ENCODE data around the gene KIF17. TPM values are rescaled to one million over a fixed set of nuclear protein-coding genes. Genes with fewer than 3 reads are reported as not detected.

The KIF17 gene
- total RNA-seq, 1 donor from 2014 or later = 2.2 TPM

GRCh38 chr1:20763417-20763816, 45.6 kb upstream of the KIF17 start:
- FAIRE-seq = no peak
- no peak overlapping the region for H3K4me2 ChIP-seq (ENCODE audit: low read length)
- no peaks in the 10 kb centered on the region for H3K27me3 ChIP-seq (ENCODE audit: insufficient read depth, low read length)
- H3K79me2 ChIP-seq (ENCODE audit: insufficient read depth, low read length) = peaks cover 3% of the 10 kb centered on the region
- no peak overlapping the region for H3K27ac Mint-ChIP-seq (ENCODE audit: unreplicated experiment)
- H3K36me3 Mint-ChIP-seq (ENCODE audit: low read depth, unreplicated experiment) = peaks cover 18% of the 10 kb centered on the region
- no peak overlapping the region for H2AFZ ChIP-seq (ENCODE audit: low read depth, low read length)
- no peak for TF ChIP-seq CTCF (IDR thresholded peaks at IDR 0.05; ENCODE audit: insufficient read depth, low read depth, low read length)
- no peak for TF ChIP-seq EZH2 (IDR thresholded peaks at IDR 0.05; ENCODE audit: insufficient read depth, low read length)
- H3K4me1 ChIP-seq (ENCODE audit: insufficient read depth, low read length) = no peaks in the 10 kb centered on the region
- H3K4me3 Mint-ChIP-seq (ENCODE audit: unreplicated experiment) = no peak overlapping the region
- no peaks in the 10 kb centered on the region for H3K4me1 Mint-ChIP-seq (ENCODE audit: low read depth, unreplicated experiment)
- H3K9me3 ChIP-seq (ENCODE audit: insufficient read depth, low read depth, low read length) = no peaks in the 10 kb centered on the region
- peaks cover 15% of the 10 kb centered on the region for H4K20me1 ChIP-seq (ENCODE audit: insufficient read depth, low read length)
- H3K9ac ChIP-seq (ENCODE audit: low read length) = no peak overlapping the region
- no peaks in the 10 kb centered on the region for H3K9me3 Mint-ChIP-seq (ENCODE audit: unreplicated experiment)
- no peak for DNase-seq (ENCODE audit: low read depth)
- peaks cover 71% of the 10 kb centered on the region for H3K36me3 ChIP-seq (ENCODE audit: insufficient read depth, low read length)
- no peak overlapping the region for H3K4me3 ChIP-seq (ENCODE audit: insufficient read depth, low read depth, low read length)
- H3K27ac ChIP-seq (ENCODE audit: low read depth, low read length) = no peak overlapping the region
- no peaks in the 10 kb centered on the region for H3K27me3 Mint-ChIP-seq (ENCODE audit: low read depth, unreplicated experiment)

GRCh38 chr1:20760322-20760721, 42.5 kb upstream of the KIF17 start:
- peaks cover 63% of the 10 kb centered on the region for H3K36me3 ChIP-seq (ENCODE audit: insufficient read depth, low read length)
- no peaks in the 10 kb centered on the region for H3K27me3 ChIP-seq (ENCODE audit: insufficient read depth, low read length)
- peaks cover 19% of the 10 kb centered on the region for H4K20me1 ChIP-seq (ENCODE audit: insufficient read depth, low read length)
- no peaks in the 10 kb centered on the region for H3K9me3 ChIP-seq (ENCODE audit: insufficient read depth, low read depth, low read length)
- no peaks in the 10 kb centered on the region for H3K4me1 ChIP-seq (ENCODE audit: insufficient read depth, low read length)
- Mint-ChIP-seq H3K27me3 (ENCODE audit: low read depth, unreplicated experiment) (no peaks in the 10 kb centered on the region), H3K27ac (ENCODE audit: unreplicated experiment) (no peak overlapping the region), H3K4me3 (ENCODE audit: unreplicated experiment) (no peak overlapping the region), H3K9me3 (ENCODE audit: unreplicated experiment) (no peaks in the 10 kb centered on the region), H3K4me1 (ENCODE audit: low read depth, unreplicated experiment) (no peaks in the 10 kb centered on the region), H3K36me3 (ENCODE audit: low read depth, unreplicated experiment) (peaks cover 23% of the 10 kb centered on the region)
- H3K27ac ChIP-seq (ENCODE audit: low read depth, low read length) = no peak overlapping the region
- TF ChIP-seq EZH2 (IDR thresholded peaks at IDR 0.05; ENCODE audit: insufficient read depth, low read length) = no peak
- TF ChIP-seq CTCF (IDR thresholded peaks at IDR 0.05; ENCODE audit: insufficient read depth, low read depth, low read length) = no peak
- no peak overlapping the region for H3K4me2 ChIP-seq (ENCODE audit: low read length)
- H3K4me3 ChIP-seq (ENCODE audit: insufficient read depth, low read depth, low read length) = no peak overlapping the region
- H3K9ac ChIP-seq (ENCODE audit: low read length) = no peak overlapping the region
- FAIRE-seq (no peak), DNase-seq (ENCODE audit: low read depth) (no peak)
- no peak overlapping the region for H2AFZ ChIP-seq (ENCODE audit: low read depth, low read length)
- peaks cover 5% of the 10 kb centered on the region for H3K79me2 ChIP-seq (ENCODE audit: insufficient read depth, low read length)

GRCh38 chr1:20753589-20753988, 35.8 kb upstream of the KIF17 start:
- DNase-seq (ENCODE audit: low read depth) (peak; percentile 65), FAIRE-seq (peak; percentile 71)
- H3K4me3 Mint-ChIP-seq (ENCODE audit: unreplicated experiment) = no peak overlapping the region
- no peaks in the 10 kb centered on the region for H3K4me1 ChIP-seq (ENCODE audit: insufficient read depth, low read length)
- TF ChIP-seq CTCF (IDR thresholded peaks at IDR 0.05; ENCODE audit: insufficient read depth, low read depth, low read length) = no peak
- no peak for TF ChIP-seq EZH2 (IDR thresholded peaks at IDR 0.05; ENCODE audit: insufficient read depth, low read length)
- H3K36me3 Mint-ChIP-seq (ENCODE audit: low read depth, unreplicated experiment) = peaks cover 16% of the 10 kb centered on the region
- no peaks in the 10 kb centered on the region for H3K27me3 ChIP-seq (ENCODE audit: insufficient read depth, low read length)
- H3K4me1 Mint-ChIP-seq (ENCODE audit: low read depth, unreplicated experiment) = peaks cover 7% of the 10 kb centered on the region
- H3K79me2 ChIP-seq (ENCODE audit: insufficient read depth, low read length) = peaks cover 28% of the 10 kb centered on the region
- no peaks in the 10 kb centered on the region for H3K9me3 Mint-ChIP-seq (ENCODE audit: unreplicated experiment)
- no peak overlapping the region for H3K4me2 ChIP-seq (ENCODE audit: low read length)
- H3K9me3 ChIP-seq (ENCODE audit: insufficient read depth, low read depth, low read length) = no peaks in the 10 kb centered on the region
- no peaks in the 10 kb centered on the region for H3K27me3 Mint-ChIP-seq (ENCODE audit: low read depth, unreplicated experiment)
- no peak overlapping the region for H3K4me3 ChIP-seq (ENCODE audit: insufficient read depth, low read depth, low read length)
- H3K36me3 ChIP-seq (ENCODE audit: insufficient read depth, low read length) = peaks cover 35% of the 10 kb centered on the region
- H4K20me1 ChIP-seq (ENCODE audit: insufficient read depth, low read length) = peaks cover 42% of the 10 kb centered on the region
- H3K9ac ChIP-seq (ENCODE audit: low read length) = no peak overlapping the region
- H2AFZ ChIP-seq (ENCODE audit: low read depth, low read length) = no peak overlapping the region
- no peak overlapping the region for H3K27ac ChIP-seq (ENCODE audit: low read depth, low read length)
- no peak overlapping the region for H3K27ac Mint-ChIP-seq (ENCODE audit: unreplicated experiment)
